ENCODE data around the gene SPRED1.

Gene SPRED1

GRCh38 chr15:38369936-38370478 lies 117.4 kb downstream of the SPRED1 start:
- DNase-seq = no peak

GRCh38 chr15:38373016-38373415 lies 120.4 kb downstream of the SPRED1 start:
- DNase-seq = no peak

- DNase-seq = no peak
Observed at GRCh38 chr15:38374029-38374428, 121.4 kb downstream of the SPRED1 start.

DNA sequence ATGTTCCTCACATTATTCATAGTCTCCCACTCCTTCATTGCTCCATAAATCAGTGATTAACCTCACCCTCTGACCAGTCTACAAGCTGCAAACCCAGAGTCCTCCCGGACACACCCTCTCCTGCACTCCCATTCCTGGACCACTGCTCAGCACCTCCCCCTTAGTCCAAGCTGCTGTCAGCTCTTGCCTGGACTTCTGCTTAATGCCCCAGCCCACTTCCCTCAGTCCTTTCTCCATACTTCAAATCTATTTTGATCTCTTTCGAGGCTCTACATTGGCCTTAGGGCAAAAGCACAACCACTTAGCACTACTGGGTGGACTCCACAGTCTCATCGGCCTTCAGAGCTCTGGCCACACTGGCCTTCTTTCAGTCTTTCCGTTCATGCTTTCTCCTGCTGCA lies 121.9 kb downstream of the SPRED1 start:
- no peak for DNase-seq

- no peak for DNase-seq
Observed at GRCh38 chr15:38376081-38376480, 123.4 kb downstream of the SPRED1 start.

- no peak for DNase-seq
Observed at GRCh38 chr15:38377636-38378035, 125.0 kb downstream of the SPRED1 start.

- no peak for DNase-seq
Observed at GRCh38 chr15:38378161-38378560, 125.5 kb downstream of the SPRED1 start.

- DNase-seq = no peak
Observed at GRCh38 chr15:38389924-38390542, 137.4 kb downstream of the SPRED1 start.

DNA sequence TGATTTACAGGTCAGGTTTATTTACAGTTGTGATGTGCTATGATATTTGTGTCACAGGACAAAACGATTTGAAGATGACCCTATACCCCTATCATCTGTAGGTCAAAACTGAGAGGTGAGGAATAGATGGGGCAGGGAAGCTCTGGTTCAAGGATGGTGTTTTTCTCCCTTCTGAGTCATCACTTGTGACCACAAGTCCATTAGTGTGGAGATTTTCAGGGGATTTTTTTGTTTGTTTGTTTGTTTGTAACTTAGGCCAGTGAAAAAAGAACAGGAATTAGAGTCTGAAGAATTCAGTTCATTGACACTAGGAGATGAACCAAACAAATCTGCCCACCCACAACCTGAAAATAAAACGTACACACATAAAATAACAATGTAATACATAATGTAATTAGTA lies 138.6 kb downstream of the SPRED1 start:
- DNase-seq = no peak

- no peak for DNase-seq
Observed at GRCh38 chr15:38398134-38398533, 145.5 kb downstream of the SPRED1 start.

- DNase-seq = no peak
Observed at GRCh38 chr15:38401106-38401505, 148.5 kb downstream of the SPRED1 start.

DNA sequence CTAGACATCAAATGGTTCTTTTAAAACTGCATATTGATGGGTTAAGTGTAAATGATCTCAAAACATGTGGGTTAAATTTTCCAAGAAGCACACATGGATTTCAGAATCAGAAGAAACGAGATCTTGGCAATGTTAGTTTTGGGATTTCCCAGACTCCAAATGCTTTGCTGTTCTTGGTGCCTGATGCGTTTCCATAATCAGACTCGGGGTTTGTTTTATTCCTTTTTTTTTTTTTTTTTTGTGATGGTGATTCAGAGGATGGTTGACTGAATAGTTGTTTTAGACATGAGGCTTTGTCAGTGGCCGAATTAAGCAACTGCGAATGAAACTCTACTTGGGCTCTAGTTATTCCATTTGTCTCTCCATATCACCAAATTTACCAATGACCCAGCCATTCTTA lies 149.1 kb downstream of the SPRED1 start:
- no peak for DNase-seq

GRCh38 chr15:38406436-38406835 lies 153.8 kb downstream of the SPRED1 start:
- DNase-seq = no peak

Measured in NCI-H2081 treated with DMSO at 0.1 percent for 48 hours (cell line).